Endothelial cell of hepatic sinusoid (primary cell): ENCODE results near the gene CACNA1H.
"Not testable (repeated sequence)": the region's sequence is repeated elsewhere in the genome, so short reads cannot be mapped to it uniquely, and the experiment has no call there.

Experiments used
- in situ Hi-C: cut with HindIII; loops from 2 replicates; pipeline ENCODE4 v1.10.0; 2017; ENCODE audit warnings: low sequenced_read_pairs

CACNA1H gene

DNA sequence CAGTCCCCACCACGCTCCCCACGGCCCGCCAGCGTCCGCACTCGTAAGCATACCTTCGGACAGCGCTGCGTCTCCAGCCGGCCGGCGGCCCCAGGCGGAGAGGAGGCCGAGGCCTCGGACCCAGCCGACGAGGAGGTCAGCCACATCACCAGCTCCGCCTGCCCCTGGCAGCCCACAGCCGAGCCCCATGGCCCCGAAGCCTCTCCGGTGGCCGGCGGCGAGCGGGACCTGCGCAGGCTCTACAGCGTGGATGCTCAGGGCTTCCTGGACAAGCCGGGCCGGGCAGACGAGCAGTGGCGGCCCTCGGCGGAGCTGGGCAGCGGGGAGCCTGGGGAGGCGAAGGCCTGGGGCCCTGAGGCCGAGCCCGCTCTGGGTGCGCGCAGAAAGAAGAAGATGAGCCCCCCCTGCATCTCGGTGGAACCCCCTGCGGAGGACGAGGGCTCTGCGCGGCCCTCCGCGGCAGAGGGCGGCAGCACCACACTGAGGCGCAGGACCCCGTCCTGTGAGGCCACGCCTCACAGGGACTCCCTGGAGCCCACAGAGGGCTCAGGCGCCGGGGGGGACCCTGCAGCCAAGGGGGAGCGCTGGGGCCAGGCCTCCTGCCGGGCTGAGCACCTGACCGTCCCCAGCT is 67.3 kb downstream of the CACNA1H start:
- in situ Hi-C loops, result no loop called here

- in situ Hi-C loops, result no loop called here
Observed at GRCh38 chr16:1220841-1221627, 68.1 kb downstream of the CACNA1H start.

DNA sequence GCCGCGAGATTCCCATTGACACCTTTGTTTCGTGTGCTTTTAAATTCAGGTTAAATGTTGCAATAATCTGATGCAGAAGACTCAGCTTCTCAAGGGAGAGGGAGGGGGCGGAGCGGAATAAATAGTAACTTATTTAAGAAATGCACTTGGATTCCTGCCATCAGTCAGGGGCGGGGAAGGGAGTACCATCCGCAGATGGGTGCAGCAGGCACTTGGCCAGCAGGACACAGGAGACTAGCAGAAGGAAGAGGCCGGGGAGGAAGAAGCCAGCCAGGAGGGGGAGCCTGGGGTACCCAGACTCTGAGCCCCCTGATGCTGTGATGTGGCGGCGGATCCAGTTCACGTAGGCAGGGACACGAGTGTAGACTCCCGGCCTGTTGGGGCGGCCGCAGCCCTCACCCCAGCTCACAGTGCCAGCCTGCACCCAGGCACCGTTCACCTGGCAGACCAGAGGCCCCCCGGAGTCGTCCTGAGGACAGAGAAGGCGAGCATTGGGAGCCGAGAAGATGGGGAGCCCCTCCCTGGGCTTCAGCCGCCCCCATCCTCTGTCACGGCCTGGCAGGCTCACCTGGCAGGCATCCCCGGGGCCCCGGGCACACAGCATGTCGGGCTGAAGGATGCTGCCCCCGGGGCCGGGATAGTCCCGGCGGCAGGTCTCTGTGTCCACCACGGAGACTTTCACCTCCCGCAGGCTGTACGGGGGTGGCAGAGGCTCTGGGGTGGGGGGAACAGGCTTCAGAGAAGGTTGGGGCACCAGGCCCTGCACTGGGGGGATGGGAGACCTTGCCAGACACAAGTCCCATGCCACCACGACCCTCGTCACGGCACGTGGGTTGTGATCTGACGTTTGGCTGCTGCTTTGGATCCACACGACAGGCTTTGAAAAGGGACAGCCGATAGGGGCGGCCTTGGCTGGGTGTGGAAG is 69.0 kb downstream of the CACNA1H start:
- in situ Hi-C loops, result no loop called here

GRCh38 chr16:1222553-1223354 is 69.8 kb downstream of the CACNA1H start:
- in situ Hi-C loops, result no loop called here

DNA sequence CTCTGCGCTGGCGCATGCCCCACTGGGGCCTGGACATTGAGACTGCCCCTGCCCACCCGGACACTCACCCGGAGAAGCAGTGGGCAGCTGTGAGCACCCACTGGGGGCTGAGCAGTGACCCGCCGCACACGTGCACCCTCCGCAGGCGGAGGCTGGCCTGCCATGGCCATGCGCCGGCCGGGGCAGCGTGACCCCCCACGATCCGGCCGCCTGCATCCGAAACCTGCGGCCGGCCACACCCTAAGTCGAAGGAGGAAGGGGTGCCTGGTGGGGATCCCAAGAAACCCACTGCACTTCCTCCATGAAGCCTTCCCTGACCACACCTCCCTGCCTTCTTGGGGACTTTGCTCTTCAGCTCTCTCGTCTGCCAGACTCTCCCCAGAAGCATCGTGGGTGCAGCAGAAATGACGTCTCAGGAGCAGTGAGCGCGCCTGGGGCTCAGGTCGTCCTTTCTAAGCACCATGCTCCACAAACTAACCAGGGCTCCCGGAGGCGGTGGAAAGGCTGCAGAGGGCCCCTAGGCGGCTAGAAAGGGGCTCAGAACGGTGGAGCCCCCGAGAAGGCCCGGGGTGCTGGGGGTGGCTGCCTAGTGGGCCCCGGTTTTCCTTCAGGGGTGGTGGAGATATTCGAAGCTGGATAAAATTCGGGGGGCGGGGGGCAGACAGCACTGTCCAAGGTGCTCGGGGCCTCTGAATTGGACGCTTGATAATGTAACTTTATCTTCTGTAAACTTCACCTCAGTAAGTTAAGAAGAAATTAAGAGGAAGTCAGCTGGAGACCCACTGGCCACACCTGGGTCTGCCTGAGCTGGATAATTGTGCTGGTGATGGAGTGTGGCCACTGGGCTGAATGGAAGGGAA is 70.7 kb downstream of the CACNA1H start:
- in situ Hi-C loops, result no loop called here

DNA sequence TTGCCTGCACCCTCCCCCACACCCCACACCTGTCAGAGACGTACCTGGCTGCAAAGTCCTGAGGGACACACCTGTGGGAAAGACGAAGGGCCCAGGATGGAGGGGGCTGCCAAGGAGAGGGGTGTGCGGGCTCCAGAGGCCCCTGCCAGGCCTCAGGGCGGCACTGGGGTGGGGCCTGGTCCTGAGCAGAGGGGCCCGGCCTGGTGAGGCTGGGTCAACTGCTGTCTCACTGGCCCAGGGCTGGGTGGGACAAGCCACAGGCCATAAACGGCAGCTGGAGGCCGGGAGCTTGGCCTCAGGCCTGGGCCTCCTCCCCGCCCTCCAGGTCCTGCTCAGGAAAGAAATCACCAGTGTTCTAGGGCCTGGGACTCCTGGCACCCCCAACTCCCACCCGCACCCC is 71.7 kb downstream of the CACNA1H start:
- in situ Hi-C loops, result no loop called here

GRCh38 chr16:1225051-1225451 is 72.1 kb downstream of the CACNA1H start, which contains the start of gene TPSG1:
TPSG1 (minus strand) TSS chr16:1225268; CDS start chr16:1225252, 16 bp downstream.
- in situ Hi-C loops, result no loop called here

- in situ Hi-C loops, result not testable (repeated sequence)
Observed at GRCh38 chr16:1225728-1226311, 72.9 kb downstream of the CACNA1H start.

DNA sequence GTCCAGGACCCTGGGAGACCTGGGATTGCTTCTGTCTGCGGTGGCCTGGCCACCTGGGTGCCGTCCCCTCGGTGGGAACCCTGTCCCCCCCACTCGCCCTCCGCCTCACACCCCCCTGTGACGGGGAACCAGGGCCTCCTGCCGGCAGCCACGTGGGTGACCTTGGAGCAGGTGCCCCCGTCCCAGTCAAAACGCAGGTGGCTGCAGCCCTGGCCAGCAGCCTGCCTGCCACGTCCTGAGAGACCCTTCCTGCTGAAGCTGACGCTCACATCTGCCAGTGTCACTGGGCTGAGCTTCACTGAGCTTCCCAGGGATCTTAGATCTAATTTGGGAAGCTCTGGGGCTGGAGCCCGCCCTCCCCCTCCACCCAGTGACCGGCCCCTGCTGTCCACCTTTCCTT is 73.8 kb downstream of the CACNA1H start:
- in situ Hi-C loops, result not testable (repeated sequence)

DNA sequence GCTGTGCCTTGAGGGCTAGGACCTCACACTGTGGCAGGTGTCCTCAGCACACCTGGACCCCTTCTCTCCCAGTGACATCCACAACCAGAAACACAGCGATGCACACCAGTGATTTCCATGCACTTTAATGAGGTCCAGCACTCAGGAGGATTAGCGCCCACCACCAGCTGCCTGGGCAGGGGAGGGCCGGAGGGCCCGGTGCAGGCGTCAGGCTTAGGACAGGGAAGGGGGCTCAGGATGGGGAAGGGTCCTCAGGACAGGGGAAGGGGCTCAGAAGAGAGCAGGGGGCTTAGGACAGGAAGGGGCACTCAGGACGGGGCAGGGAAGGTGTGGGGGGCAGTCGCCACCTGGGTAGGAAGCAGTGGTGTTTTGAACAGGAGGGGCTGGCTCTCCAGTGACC is 75.3 kb downstream of the CACNA1H start:
- in situ Hi-C loops, result not testable (repeated sequence)

DNA sequence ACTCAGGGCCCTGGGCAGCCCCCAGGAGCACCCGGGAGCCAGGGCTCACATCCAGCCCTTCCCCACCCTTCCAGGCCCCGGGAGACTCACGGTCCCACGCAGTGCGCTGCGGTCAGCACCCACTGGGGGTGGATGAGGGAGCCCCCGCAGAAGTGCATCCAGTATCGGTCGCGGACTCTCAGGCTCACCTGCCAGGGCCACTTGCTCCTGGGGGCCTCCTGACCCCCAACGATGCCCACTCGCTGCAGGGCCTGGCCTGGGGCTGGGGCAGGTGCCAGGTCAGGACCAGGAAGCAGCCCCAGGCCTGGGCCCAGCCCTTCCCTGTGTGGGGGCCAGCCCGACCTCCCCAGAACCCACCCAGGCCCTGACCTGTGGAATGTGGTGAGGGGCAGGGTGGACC is 76.6 kb downstream of the CACNA1H start:
- in situ Hi-C loops, result not testable (repeated sequence)

DNA sequence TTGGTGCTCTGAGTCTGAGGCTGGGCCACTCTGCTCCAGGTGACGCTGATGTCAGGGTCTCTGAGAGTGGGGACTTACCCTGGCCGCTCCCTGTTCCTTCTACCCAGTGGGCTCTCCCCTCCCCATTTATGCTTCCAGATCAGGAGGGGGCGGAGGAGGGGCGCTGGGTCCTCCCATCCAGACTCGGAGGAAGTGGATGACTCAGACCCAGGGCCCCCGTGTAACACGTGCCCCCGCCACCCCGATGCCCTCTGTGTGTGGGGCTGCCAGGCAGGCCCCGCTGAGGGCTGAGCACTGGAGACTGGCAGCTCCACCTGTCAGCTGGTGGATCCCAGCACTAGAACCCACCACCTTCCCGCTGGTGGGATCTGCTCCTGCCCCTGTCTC is 77.2 kb downstream of the CACNA1H start, which contains the start of gene TPSB2:
TSS of gene TPSB2 (minus strand) at position 101 of the 387 bp plus-strand sequence. CDS start 233 bp downstream, outside the sequence.
- in situ Hi-C loops, result not testable (repeated sequence)

- in situ Hi-C loops, result not testable (repeated sequence)
Observed at GRCh38 chr16:1230471-1231212, 77.7 kb downstream of the CACNA1H start.

- in situ Hi-C loops, result not testable (repeated sequence)
Observed at GRCh38 chr16:1231301-1231700, 78.4 kb downstream of the CACNA1H start.

DNA sequence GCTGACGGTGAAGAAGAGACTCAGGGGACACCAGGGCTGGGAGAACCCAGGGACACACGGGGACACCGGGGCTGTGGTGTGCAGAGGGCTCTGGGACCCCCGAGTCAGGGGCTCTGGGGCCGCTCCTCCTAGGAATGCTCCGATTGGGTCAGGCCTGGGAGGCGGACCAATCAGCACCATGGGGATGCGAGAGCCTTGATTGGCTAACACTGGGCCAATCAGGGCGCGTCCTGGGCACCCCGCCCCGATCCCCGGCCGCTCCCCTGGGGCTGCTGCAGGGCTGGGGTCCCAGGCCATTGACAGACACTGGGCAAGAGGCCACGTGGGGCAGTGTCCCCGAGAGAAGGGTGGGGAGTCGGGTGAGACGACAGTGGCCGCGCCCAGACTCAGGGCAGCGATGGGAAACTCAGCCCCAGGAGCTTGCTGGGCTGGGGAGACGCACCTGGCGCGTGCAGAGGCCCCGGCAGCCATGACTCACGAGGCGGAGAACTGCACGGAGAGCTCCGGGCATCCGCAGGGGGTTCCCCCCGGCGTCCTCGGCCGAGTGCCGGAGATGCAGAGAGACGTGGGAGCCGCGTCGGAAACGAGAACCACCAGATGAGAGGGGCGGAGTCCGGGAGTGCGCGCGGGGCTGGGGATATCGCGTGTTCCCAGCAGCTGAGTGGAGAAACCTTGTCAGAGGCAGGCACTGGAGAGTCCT is 79.3 kb downstream of the CACNA1H start:
- in situ Hi-C loops, result not testable (repeated sequence)

DNA sequence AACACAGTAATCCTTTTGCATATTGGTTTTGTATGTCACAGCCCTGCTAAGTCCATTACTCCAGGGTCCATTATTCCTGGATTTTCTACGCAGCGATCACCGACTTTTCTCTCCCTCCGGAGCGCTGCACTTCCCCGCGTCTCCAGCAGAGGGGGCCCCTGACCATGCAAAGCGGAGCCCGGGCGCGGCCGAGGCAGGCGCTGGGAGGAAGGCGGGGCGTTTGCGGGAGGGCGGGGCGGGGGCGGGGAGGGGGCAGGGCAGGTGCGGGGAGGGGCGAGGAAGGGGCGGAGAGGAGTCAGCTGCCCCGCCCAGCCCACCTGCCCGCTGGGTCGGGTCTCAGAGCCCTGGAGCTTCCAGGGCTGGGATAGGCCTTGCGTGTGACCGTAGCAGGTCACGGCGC is 83.8 kb downstream of the CACNA1H start:
- in situ Hi-C loops, result not testable (repeated sequence)

DNA sequence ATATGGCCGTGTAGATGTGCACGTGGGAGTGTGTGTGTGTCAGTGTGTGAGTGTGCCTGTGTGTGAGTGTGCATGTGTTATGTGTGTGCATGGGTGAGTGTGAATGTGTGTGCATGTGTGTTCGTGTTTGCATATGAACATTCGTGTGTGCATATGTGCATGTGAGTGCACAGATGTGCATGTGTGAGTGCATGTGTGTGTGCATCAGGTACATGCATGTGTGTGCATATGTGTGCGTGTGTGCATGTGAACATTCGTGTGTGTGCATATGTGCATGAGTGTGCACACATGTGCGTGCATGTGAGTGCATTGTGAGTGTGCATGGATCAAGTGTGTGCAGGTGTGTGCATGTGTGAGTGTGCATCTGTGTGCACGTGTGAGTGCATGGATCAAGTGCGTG is 85.1 kb downstream of the CACNA1H start:
- in situ Hi-C loops, result no loop called here

- in situ Hi-C loops, result not testable (repeated sequence)
Observed at GRCh38 chr16:1238909-1239308, 86.0 kb downstream of the CACNA1H start.
